NB4 (cell line): ENCODE data around the gene GABRG3.

ENCODE experiments used
- MYC ChIP-seq: IDR thresholded peaks from 2 replicates; pipeline ENCODE4 v1.6.1; 2011; ENCODE audit warnings: low read depth, low read length
- TF ChIP-seq, protein P1 (sequence below): IDR thresholded peaks from one replicate; pipeline ENCODE4 v1.5.1; 2012; ENCODE audit warnings: low read depth, low read length

DNA sequence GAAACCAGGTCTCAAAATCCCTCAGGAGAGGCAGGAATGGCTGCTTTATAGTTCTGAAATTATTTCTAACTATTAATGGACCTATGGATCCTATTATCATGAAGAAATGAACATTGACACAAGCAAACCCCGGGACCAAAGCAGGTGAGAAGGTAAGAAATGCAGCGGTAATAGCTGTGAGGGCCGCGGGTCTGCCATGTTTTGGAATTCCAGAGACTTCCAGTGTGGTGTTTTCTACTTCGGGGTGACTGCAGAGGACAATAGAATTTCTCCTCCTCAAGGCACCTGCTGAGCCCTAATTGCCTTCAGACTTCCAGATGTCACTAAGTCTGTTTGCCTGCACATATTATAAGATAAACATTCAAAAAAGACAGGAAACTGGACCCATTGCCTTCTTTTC, 437.4 kb downstream of the GABRG3 start:
- no peak for TF ChIP-seq MYC
- TF ChIP-seq, protein P1, sequence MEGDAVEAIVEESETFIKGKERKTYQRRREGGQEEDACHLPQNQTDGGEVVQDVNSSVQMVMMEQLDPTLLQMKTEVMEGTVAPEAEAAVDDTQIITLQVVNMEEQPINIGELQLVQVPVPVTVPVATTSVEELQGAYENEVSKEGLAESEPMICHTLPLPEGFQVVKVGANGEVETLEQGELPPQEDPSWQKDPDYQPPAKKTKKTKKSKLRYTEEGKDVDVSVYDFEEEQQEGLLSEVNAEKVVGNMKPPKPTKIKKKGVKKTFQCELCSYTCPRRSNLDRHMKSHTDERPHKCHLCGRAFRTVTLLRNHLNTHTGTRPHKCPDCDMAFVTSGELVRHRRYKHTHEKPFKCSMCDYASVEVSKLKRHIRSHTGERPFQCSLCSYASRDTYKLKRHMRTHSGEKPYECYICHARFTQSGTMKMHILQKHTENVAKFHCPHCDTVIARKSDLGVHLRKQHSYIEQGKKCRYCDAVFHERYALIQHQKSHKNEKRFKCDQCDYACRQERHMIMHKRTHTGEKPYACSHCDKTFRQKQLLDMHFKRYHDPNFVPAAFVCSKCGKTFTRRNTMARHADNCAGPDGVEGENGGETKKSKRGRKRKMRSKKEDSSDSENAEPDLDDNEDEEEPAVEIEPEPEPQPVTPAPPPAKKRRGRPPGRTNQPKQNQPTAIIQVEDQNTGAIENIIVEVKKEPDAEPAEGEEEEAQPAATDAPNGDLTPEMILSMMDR: no peak
